ENCODE measurements around the gene UTS2B. TPM values are rescaled to one million over a fixed set of nuclear protein-coding genes. Genes with fewer than 3 reads are reported as not detected.

UTS2B gene
- total and polyA plus RNA-seq, 9 of the 15 experiments (the other 6 are each of a cell fraction or from before 2014, with no cell fraction given) = 0.06 TPM; not detected in 8

DNA sequence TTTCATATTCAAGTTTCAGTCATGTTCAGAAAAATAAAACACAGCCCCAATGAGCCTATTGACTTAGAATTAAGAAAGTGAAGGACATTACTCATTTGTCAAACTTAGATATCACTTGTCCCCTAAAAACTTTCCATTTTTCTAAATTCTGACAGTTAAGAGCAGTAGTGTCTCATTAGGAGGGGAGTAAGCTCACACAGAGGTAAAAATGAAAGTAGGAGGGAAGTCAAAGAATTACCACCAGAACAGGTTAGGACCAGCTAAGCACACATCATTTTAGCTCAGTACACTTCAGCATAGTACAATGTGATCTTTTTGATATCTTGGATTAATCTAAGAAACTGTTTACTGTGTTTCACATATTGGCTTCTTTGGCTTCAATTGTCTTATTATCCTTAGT, 67.0 kb downstream of the UTS2B start (continued):
- TF ChIP-seq PCBP2 (IDR thresholded peaks at IDR 0.05; ENCODE audit: low read depth, low read length, poor library complexity, severe bottlenecking) = no peak
- TF ChIP-seq, protein P1, sequence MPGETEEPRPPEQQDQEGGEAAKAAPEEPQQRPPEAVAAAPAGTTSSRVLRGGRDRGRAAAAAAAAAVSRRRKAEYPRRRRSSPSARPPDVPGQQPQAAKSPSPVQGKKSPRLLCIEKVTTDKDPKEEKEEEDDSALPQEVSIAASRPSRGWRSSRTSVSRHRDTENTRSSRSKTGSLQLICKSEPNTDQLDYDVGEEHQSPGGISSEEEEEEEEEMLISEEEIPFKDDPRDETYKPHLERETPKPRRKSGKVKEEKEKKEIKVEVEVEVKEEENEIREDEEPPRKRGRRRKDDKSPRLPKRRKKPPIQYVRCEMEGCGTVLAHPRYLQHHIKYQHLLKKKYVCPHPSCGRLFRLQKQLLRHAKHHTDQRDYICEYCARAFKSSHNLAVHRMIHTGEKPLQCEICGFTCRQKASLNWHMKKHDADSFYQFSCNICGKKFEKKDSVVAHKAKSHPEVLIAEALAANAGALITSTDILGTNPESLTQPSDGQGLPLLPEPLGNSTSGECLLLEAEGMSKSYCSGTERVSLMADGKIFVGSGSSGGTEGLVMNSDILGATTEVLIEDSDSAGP (CRISPR knock-in tag; IDR thresholded peaks at IDR 0.05) = no peak
- TF ChIP-seq ZNF121 (CRISPR knock-in tag; conservative IDR thresholded peaks at IDR 0.05) = no peak
- TF ChIP-seq ETS2 (tag; IDR thresholded peaks at IDR 0.05; ENCODE audit: borderline replicate concordance, poor library complexity, severe bottlenecking) = no peak
- TF ChIP-seq CBX5 (IDR thresholded peaks at IDR 0.05; ENCODE audit: borderline replicate concordance, low read depth) = no peak

GRCh38 chr3:191262650-191263049, 67.7 kb downstream of the UTS2B start:
- no peaks in the 10 kb centered on the region for H3K4me1 ChIP-seq (replicated peaks in 1 of 2; ENCODE audit: control insufficient read depth in 2 of 2, insufficient read depth in 2 of 2, low read length in 2 of 2)
- ATAC-seq (no peak), DNase-seq (ENCODE audit: extremely low read depth in 1 of 4, low spot score in 3 of 4) (no peak), FAIRE-seq (no peak)
- H2AFZ ChIP-seq (ENCODE audit: low read depth, low read length) = no peak overlapping the region
- no peak overlapping the region for H3K4me2 ChIP-seq (ENCODE audit: insufficient read depth, low read length)
- in situ Hi-C loops (cut with MboI) = no loop called here
- H3K4me3 ChIP-seq = no peak overlapping the region
- H3K36me3 ChIP-seq (ENCODE audit: control insufficient read depth, insufficient read depth, low read length) = no peaks in the 10 kb centered on the region
- peaks cover 0 to 5% of the 10 kb centered on the region in 2 experiments; a peak in 2 of 5 replicates for H3K27me3 ChIP-seq (ENCODE audit: control insufficient read depth in 2 of 2, insufficient read depth in 2 of 2, low read length in 2 of 2)
- intact Hi-C loops (cut with micrococcal nuclease) = no loop called here
- ChIA-PET CTCF (ENCODE audit: low intra/inter-chr PET ratio) (no interaction called here), POLR2A (no interaction called here)
- no peaks in the 10 kb centered on the region for H3K9me1 ChIP-seq (ENCODE audit: control insufficient read depth, insufficient read depth, low read length)
- H3K27ac ChIP-seq (ENCODE audit: extremely low read depth, low read depth, low read length) = no peak overlapping the region
- H3K9ac ChIP-seq (ENCODE audit: insufficient read depth in 1 of 2, low read depth in 2 of 2, low read length in 2 of 2) = no peak overlapping the region
- H3K9me3 ChIP-seq (replicated peaks; ENCODE audit: control insufficient read depth, insufficient read depth, low read depth, low read length) = no peaks in the 10 kb centered on the region
- 0% methylated on average over 1 of the region's 1 CpG for WGBS (ENCODE audit: insufficient coverage, low coverage, missing lambda C conversion rate)
- BruUV-seq (replicated peaks) = no TSS peak
- H3K79me2 ChIP-seq (ENCODE audit: control insufficient read depth, insufficient read depth, low read length) = no peaks in the 10 kb centered on the region
- H4K20me1 ChIP-seq (replicated peaks; ENCODE audit: control insufficient read depth, insufficient read depth, low read length) = no peaks in the 10 kb centered on the region
- TF ChIP-seq DMBX1 (CRISPR knock-in tag; IDR thresholded peaks at IDR 0.05; ENCODE audit: borderline replicate concordance) = no peak
- no peak for TF ChIP-seq PCBP1 (IDR thresholded peaks at IDR 0.05; ENCODE audit: low read depth, low read length, poor library complexity, severe bottlenecking)
- TF ChIP-seq ZNF445 (CRISPR knock-in tag; IDR thresholded peaks at IDR 0.05; ENCODE audit: low read depth) = no peak
- TF ChIP-seq SIX5 (IDR thresholded peaks at IDR 0.05; ENCODE audit: borderline replicate concordance in 1 of 2, insufficient read depth in 1 of 2, low read depth in 1 of 2, low read length in 2 of 2) = no peak
- TF ChIP-seq MLX (CRISPR knock-in tag; conservative IDR thresholded peaks at IDR 0.05) = no peak
- TF ChIP-seq MAFK (IDR thresholded peaks at IDR 0.05; ENCODE audit: low read length) = no peak
- no peak for TF ChIP-seq ZNF324 (CRISPR knock-in tag; IDR thresholded peaks at IDR 0.05)
- no peak for TF ChIP-seq ZNF589 (CRISPR knock-in tag; IDR thresholded peaks at IDR 0.05; ENCODE audit: low read depth)
- TF ChIP-seq, protein P2, sequence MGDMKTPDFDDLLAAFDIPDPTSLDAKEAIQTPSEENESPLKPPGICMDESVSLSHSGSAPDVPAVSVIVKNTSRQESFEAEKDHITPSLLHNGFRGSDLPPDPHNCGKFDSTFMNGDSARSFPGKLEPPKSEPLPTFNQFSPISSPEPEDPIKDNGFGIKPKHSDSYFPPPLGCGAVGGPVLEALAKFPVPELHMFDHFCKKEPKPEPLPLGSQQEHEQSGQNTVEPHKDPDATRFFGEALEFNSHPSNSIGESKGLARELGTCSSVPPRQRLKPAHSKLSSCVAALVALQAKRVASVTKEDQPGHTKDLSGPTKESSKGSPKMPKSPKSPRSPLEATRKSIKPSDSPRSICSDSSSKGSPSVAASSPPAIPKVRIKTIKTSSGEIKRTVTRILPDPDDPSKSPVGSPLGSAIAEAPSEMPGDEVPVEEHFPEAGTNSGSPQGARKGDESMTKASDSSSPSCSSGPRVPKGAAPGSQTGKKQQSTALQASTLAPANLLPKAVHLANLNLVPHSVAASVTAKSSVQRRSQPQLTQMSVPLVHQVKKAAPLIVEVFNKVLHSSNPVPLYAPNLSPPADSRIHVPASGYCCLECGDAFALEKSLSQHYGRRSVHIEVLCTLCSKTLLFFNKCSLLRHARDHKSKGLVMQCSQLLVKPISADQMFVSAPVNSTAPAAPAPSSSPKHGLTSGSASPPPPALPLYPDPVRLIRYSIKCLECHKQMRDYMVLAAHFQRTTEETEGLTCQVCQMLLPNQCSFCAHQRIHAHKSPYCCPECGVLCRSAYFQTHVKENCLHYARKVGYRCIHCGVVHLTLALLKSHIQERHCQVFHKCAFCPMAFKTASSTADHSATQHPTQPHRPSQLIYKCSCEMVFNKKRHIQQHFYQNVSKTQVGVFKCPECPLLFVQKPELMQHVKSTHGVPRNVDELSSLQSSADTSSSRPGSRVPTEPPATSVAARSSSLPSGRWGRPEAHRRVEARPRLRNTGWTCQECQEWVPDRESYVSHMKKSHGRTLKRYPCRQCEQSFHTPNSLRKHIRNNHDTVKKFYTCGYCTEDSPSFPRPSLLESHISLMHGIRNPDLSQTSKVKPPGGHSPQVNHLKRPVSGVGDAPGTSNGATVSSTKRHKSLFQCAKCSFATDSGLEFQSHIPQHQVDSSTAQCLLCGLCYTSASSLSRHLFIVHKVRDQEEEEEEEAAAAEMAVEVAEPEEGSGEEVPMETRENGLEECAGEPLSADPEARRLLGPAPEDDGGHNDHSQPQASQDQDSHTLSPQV (IDR thresholded peaks at IDR 0.05) = no peak
- no peak for TF ChIP-seq NCOA4 (IDR thresholded peaks at IDR 0.05; ENCODE audit: partially characterized antibody)

Measured in K562 (cell line).